Measurements from ENCODE around the gene CALML6.

The CALML6 gene

DNA sequence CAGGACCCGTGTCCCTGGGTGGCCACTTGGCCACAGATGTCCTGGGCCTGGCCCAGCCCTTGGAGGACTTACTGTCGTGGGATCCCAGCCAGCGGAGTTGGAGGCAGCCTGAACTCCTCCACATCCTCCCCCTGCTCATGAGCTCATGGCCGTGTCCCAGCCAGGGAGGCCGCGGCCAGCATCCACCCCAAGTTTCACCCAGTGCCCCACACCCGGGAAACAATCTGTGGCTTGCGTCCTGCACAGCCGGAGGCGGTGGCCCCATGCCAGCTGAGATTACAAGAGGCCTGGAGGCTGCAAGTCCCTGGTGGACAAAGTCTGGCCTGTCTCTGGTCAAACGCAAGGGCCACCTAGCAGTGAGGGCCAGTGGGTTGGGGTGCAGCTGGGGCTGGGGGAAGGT is 31.5 kb downstream of the CALML6 start:
- no peak for DNase-seq (ENCODE audit: low read depth, low spot score)
- H3K4me1 ChIP-seq (ENCODE audit: control insufficient read depth, insufficient read depth, low read length) = no peaks in the 10 kb centered on the region; the same call in 1 of the 2 replicates
- no peaks in the 10 kb centered on the region; the same call in 1 of the 2 replicates for H3K36me3 ChIP-seq (ENCODE audit: control insufficient read depth, insufficient read depth, low read length)
- H3K4me3 ChIP-seq (ENCODE audit: low read length) = no peak overlapping the region
- no peaks in the 10 kb centered on the region for H3K27me3 ChIP-seq (ENCODE audit: control insufficient read depth, insufficient read depth, low read length)
- no peaks in the 10 kb centered on the region for H3K9me3 ChIP-seq (ENCODE audit: control insufficient read depth, insufficient read depth, low read length)
- H3K27ac ChIP-seq (ENCODE audit: low read length) = no peak overlapping the region
- WGBS (ENCODE audit: insufficient coverage, insufficient read length) = no CpG with 5 or more reads among the region's 11 CpGs

DNA sequence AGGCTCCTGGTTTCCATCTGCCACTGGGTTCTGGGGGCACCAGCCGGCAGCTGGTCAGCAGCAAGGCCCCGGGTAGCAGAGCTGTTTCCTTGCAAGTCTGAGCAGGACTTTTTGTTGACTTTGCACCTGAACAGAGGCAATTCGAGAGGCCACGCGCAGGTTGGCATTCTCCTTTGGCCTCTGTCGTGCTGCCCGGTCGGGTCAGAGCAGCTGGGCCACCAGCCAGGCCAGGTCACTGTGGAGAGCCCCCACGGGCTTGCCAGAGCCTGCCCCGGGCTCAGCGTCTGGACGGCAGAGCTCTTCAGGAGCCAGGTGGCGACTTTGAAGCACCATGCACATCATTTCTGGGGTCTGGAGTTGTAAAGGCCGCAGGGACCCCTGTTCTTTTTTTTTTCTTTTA is 32.4 kb downstream of the CALML6 start:
- H3K27ac ChIP-seq (ENCODE audit: low read length) = no peak overlapping the region
- no peak overlapping the region; the same call in 1 of the 2 replicates for H3K4me3 ChIP-seq (ENCODE audit: low read length)
- no peaks in the 10 kb centered on the region for H3K27me3 ChIP-seq (ENCODE audit: control insufficient read depth, insufficient read depth, low read length)
- DNase-seq (ENCODE audit: low read depth, low spot score) = no peak
- no peaks in the 10 kb centered on the region; the same call in 1 of the 2 replicates for H3K36me3 ChIP-seq (ENCODE audit: control insufficient read depth, insufficient read depth, low read length)
- WGBS (ENCODE audit: insufficient coverage, insufficient read length) = no CpG with 5 or more reads among the region's 14 CpGs
- H3K9me3 ChIP-seq (ENCODE audit: control insufficient read depth, insufficient read depth, low read length) = no peaks in the 10 kb centered on the region
- H3K4me1 ChIP-seq (ENCODE audit: control insufficient read depth, insufficient read depth, low read length) = no peaks in the 10 kb centered on the region; the same call in 1 of the 2 replicates

GRCh38 chr1:1948783-1949182 is 33.7 kb downstream of the CALML6 start:
- Histone ChIP-seq H3K4me1 (ENCODE audit: control insufficient read depth, insufficient read depth, low read length) (no peaks in the 10 kb centered on the region; the same call in 1 of the 2 replicates), H3K27me3 (ENCODE audit: control insufficient read depth, insufficient read depth, low read length) (no peaks in the 10 kb centered on the region), H3K4me3 (ENCODE audit: low read length) (no peak overlapping the region), H3K9me3 (ENCODE audit: control insufficient read depth, insufficient read depth, low read length) (no peaks in the 10 kb centered on the region), H3K36me3 (ENCODE audit: control insufficient read depth, insufficient read depth, low read length) (no peaks in the 10 kb centered on the region; the same call in 1 of the 2 replicates), H3K27ac (ENCODE audit: low read length) (no peak overlapping the region)
- no CpG with 5 or more reads among the region's 1 CpG for whole genome bisulfite sequencing (ENCODE audit: insufficient coverage, insufficient read length)
- DNase-seq (ENCODE audit: low read depth, low spot score) = no peak

DNA sequence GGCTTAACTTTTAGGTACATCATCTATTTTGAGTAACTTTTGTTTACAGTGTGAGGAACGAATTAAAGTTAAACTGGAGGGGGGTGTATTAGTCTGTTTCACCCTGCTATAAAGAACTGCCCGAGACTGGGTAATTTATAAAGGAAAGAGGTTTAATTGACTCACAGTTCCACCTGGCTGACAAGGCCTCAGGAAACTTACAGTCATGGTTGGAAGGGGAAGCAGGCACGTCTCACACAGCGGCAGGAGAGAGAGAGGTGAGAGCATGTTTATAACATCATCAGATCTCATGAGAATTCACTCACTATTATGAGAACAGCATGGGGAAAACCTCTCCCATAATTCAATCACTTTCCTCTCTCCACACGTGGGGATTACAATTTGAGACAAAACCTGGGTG is 35.9 kb downstream of the CALML6 start:
- Histone ChIP-seq H3K27ac (ENCODE audit: low read length) (no peak overlapping the region), H3K4me1 (ENCODE audit: control insufficient read depth, insufficient read depth, low read length) (no peaks in the 10 kb centered on the region), H3K27me3 (ENCODE audit: control insufficient read depth, insufficient read depth, low read length) (no peaks in the 10 kb centered on the region), H3K9me3 (ENCODE audit: control insufficient read depth, insufficient read depth, low read length) (no peaks in the 10 kb centered on the region), H3K4me3 (ENCODE audit: low read length) (no peak overlapping the region), H3K36me3 (ENCODE audit: control insufficient read depth, insufficient read depth, low read length) (no peaks in the 10 kb centered on the region; the same call in 1 of the 2 replicates)
- no peak for DNase-seq (ENCODE audit: low read depth, low spot score)
- no CpG with 5 or more reads among the region's 5 CpGs for WGBS (ENCODE audit: insufficient coverage, insufficient read length)

DNA sequence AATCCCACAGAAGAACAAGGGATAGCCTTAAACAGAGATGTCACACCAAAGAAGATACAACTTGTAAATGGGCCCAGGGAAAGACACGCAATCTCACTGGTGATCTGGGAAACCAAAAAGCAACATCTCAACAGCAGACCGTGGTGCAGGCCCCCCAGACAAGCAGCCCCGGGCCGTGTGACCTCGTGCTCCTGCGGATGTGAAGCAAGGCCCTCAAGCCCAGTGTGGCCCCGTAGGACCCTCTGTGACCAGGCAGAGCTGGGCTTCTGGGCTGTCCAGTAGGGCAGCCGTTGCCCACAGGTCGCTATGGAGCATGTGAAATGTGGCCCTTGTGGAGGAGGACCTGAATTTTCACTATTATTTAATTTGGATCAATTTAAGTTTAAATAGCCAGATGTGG is 39.0 kb downstream of the CALML6 start:
- Histone ChIP-seq H3K27me3 (ENCODE audit: control insufficient read depth, insufficient read depth, low read length) (no peaks in the 10 kb centered on the region), H3K4me3 (ENCODE audit: low read length) (no peak overlapping the region), H3K9me3 (ENCODE audit: control insufficient read depth, insufficient read depth, low read length) (no peaks in the 10 kb centered on the region), H3K27ac (ENCODE audit: low read length) (no peak overlapping the region), H3K36me3 (ENCODE audit: control insufficient read depth, insufficient read depth, low read length) (no peaks in the 10 kb centered on the region), H3K4me1 (ENCODE audit: control insufficient read depth, insufficient read depth, low read length) (no peaks in the 10 kb centered on the region)
- WGBS (ENCODE audit: insufficient coverage, insufficient read length) = no CpG with 5 or more reads among the region's 9 CpGs
- DNase-seq (ENCODE audit: low read depth, low spot score) = no peak

GRCh38 chr1:1954831-1955441 is 39.9 kb downstream of the CALML6 start:
- Histone ChIP-seq H3K4me3 (ENCODE audit: low read length) (no peak overlapping the region), H3K9me3 (ENCODE audit: control insufficient read depth, insufficient read depth, low read length) (no peaks in the 10 kb centered on the region), H3K36me3 (ENCODE audit: control insufficient read depth, insufficient read depth, low read length) (no peaks in the 10 kb centered on the region), H3K27ac (ENCODE audit: low read length) (no peak overlapping the region), H3K27me3 (ENCODE audit: control insufficient read depth, insufficient read depth, low read length) (no peaks in the 10 kb centered on the region), H3K4me1 (ENCODE audit: control insufficient read depth, insufficient read depth, low read length) (no peaks in the 10 kb centered on the region)
- WGBS (ENCODE audit: insufficient coverage, insufficient read length) = no CpG with 5 or more reads among the region's 46 CpGs
- DNase-seq (ENCODE audit: low read depth, low spot score) = no peak

DNA sequence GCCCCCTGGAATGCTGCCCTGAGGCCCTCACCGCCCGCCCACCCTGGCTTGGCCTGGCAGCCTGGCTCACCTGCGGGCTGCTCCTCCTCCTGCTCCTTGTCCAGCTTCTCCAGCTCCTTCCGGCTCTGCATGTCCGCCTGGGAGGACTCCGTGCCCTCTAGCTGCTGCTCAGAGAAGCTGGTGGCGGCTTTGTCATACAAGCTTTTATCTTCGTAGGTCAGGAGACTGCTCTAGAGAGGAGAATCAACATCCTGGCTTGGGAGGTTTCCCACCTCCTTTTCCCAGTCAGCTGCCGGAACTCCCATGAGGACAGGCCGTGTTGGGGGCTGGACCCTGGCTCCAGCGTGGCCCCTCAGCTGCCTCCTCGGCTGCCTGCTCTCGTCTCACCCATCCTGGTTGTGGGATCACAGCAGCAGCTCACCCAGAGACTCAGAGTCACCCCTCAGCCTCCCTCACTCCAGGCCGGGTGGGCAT is 40.6 kb downstream of the CALML6 start:
- Histone ChIP-seq H3K4me3 (ENCODE audit: low read length) (no peak overlapping the region), H3K36me3 (ENCODE audit: control insufficient read depth, insufficient read depth, low read length) (no peaks in the 10 kb centered on the region), H3K27ac (ENCODE audit: low read length) (no peak overlapping the region), H3K9me3 (ENCODE audit: control insufficient read depth, insufficient read depth, low read length) (no peaks in the 10 kb centered on the region), H3K4me1 (ENCODE audit: control insufficient read depth, insufficient read depth, low read length) (no peaks in the 10 kb centered on the region), H3K27me3 (ENCODE audit: control insufficient read depth, insufficient read depth, low read length) (no peaks in the 10 kb centered on the region)
- no peak for DNase-seq (ENCODE audit: low read depth, low spot score)
- WGBS (ENCODE audit: insufficient coverage, insufficient read length) = no CpG with 5 or more reads among the region's 14 CpGs

- H3K27me3 ChIP-seq (ENCODE audit: control insufficient read depth, insufficient read depth, low read length) = no peaks in the 10 kb centered on the region
- no peak overlapping the region for H3K4me3 ChIP-seq (ENCODE audit: low read length)
- no peaks in the 10 kb centered on the region for H3K4me1 ChIP-seq (ENCODE audit: control insufficient read depth, insufficient read depth, low read length)
- WGBS (ENCODE audit: insufficient coverage, insufficient read length) = no CpG with 5 or more reads among the region's 7 CpGs
- H3K36me3 ChIP-seq (ENCODE audit: control insufficient read depth, insufficient read depth, low read length) = no peaks in the 10 kb centered on the region
- no peak for DNase-seq (ENCODE audit: low read depth, low spot score)
- H3K27ac ChIP-seq (ENCODE audit: low read length) = no peak overlapping the region
- H3K9me3 ChIP-seq (ENCODE audit: control insufficient read depth, insufficient read depth, low read length) = no peaks in the 10 kb centered on the region
Measured at GRCh38 chr1:1956101-1956500, 41.0 kb downstream of the CALML6 start.

DNA sequence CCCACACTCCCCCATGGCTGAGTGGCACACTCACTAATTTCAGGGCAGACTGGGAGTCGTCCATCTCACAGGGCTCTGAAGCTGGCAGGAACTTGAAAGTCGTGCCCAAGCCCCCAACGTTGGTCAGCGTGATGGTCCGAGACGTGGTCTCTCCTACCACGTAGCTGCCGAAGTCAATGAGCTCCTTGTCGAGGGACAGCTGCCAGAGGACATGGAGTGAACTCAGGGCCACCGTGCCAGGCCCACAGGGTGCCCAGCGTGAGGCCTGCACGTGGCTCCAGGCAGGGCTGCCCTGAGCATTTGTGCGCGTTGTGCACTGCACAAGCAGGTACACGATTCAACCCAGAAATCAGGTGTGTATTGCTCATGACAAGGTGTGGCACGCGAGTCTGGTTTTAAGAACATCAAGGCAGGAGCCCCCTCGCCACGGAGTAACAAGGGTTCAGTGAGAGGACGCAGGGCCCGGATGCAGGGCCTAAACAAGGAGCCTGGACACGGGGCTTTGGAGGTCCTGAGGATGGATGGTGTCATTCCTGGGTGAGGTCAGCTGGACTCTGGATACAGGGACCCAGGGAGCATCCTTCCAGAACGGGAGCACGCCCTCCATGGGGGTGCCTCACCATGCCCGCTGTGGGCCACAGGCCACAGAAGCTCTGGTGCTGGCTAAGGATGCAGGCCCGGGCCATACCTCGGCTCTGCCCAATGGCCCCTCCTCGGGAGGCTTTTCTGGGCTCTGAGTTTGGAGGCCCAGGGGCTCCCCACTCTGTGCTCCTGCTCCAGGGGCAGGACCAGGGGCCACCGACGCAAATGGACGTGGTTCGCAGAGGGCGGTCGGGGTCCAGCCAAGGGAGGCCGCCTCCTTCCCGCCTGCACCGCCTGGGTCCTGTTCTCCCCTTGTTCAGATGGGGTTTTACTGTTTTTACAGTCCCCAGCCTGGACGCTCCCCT is 41.8 kb downstream of the CALML6 start:
- WGBS (ENCODE audit: insufficient coverage, insufficient read length) = no CpG with 5 or more reads among the region's 38 CpGs
- no peak overlapping the region for H3K4me3 ChIP-seq (ENCODE audit: low read length)
- H3K4me1 ChIP-seq (ENCODE audit: control insufficient read depth, insufficient read depth, low read length) = no peaks in the 10 kb centered on the region; the same call in 1 of the 2 replicates
- H3K9me3 ChIP-seq (ENCODE audit: control insufficient read depth, insufficient read depth, low read length) = no peaks in the 10 kb centered on the region
- DNase-seq (ENCODE audit: low read depth, low spot score) = no peak
- H3K27me3 ChIP-seq (ENCODE audit: control insufficient read depth, insufficient read depth, low read length) = no peaks in the 10 kb centered on the region
- no peak overlapping the region for H3K27ac ChIP-seq (ENCODE audit: low read length)
- H3K36me3 ChIP-seq (ENCODE audit: control insufficient read depth, insufficient read depth, low read length) = no peaks in the 10 kb centered on the region

GRCh38 chr1:1957533-1957961 is 42.5 kb downstream of the CALML6 start:
- Histone ChIP-seq H3K36me3 (ENCODE audit: control insufficient read depth, insufficient read depth, low read length) (no peaks in the 10 kb centered on the region), H3K4me3 (ENCODE audit: low read length) (no peak overlapping the region), H3K4me1 (ENCODE audit: control insufficient read depth, insufficient read depth, low read length) (no peaks in the 10 kb centered on the region; the same call in 1 of the 2 replicates), H3K27ac (ENCODE audit: low read length) (no peak overlapping the region), H3K27me3 (ENCODE audit: control insufficient read depth, insufficient read depth, low read length) (no peaks in the 10 kb centered on the region), H3K9me3 (ENCODE audit: control insufficient read depth, insufficient read depth, low read length) (no peaks in the 10 kb centered on the region)
- DNase-seq (ENCODE audit: low read depth, low spot score) = no peak
- WGBS (ENCODE audit: insufficient coverage, insufficient read length) = no CpG with 5 or more reads among the region's 22 CpGs

Data from iPS DF 6.9 (cell line).